ENCODE measurements around the gene TFDP2.

Gene TFDP2

GRCh38 chr3:142124243-142124642 lies 25.1 kb downstream of the TFDP2 start:
- no peak for DNase-seq (ENCODE audit: low read depth)
- no peak overlapping the region for H3K4me3 ChIP-seq (ENCODE audit: control insufficient read depth, low read depth, low read length)
- no peak for TF ChIP-seq CTCF (conservative IDR thresholded peaks at IDR 0.05; ENCODE audit: control insufficient read depth, insufficient read depth, low read depth, low read length)

GRCh38 chr3:142120707-142121106 lies 28.6 kb downstream of the TFDP2 start:
- no peak for DNase-seq (ENCODE audit: low read depth)
- no peak for TF ChIP-seq CTCF (conservative IDR thresholded peaks at IDR 0.05; ENCODE audit: control insufficient read depth, insufficient read depth, low read depth, low read length)
- H3K4me3 ChIP-seq (ENCODE audit: control insufficient read depth, low read depth, low read length), result no peak overlapping the region

- H3K4me3 ChIP-seq (ENCODE audit: control insufficient read depth, low read depth, low read length), result no peak overlapping the region
- no peak for TF ChIP-seq CTCF (conservative IDR thresholded peaks at IDR 0.05; ENCODE audit: control insufficient read depth, insufficient read depth, low read depth, low read length)
- DNase-seq (ENCODE audit: low read depth), result no peak
Observed at GRCh38 chr3:142118911-142119310, 30.4 kb downstream of the TFDP2 start.

GRCh38 chr3:142117056-142117851 lies 32.1 kb downstream of the TFDP2 start:
- H3K4me3 ChIP-seq (ENCODE audit: control insufficient read depth, low read depth, low read length), result no peak overlapping the region
- no peak for TF ChIP-seq CTCF (conservative IDR thresholded peaks at IDR 0.05; ENCODE audit: control insufficient read depth, insufficient read depth, low read depth, low read length)
- no peak for DNase-seq (ENCODE audit: low read depth)

GRCh38 chr3:142115867-142116668 lies 33.3 kb downstream of the TFDP2 start:
- DNase-seq (ENCODE audit: low read depth), result no peak
- TF ChIP-seq CTCF (conservative IDR thresholded peaks at IDR 0.05; ENCODE audit: control insufficient read depth, insufficient read depth, low read depth, low read length), result no peak
- H3K4me3 ChIP-seq (ENCODE audit: control insufficient read depth, low read depth, low read length), result no peak overlapping the region

- DNase-seq (ENCODE audit: low read depth), result no peak
- TF ChIP-seq CTCF (conservative IDR thresholded peaks at IDR 0.05; ENCODE audit: control insufficient read depth, insufficient read depth, low read depth, low read length), result no peak
- H3K4me3 ChIP-seq (ENCODE audit: control insufficient read depth, low read depth, low read length), result no peak overlapping the region
Observed at GRCh38 chr3:142112601-142113000, 36.7 kb downstream of the TFDP2 start.
